ENCODE data around the gene CYP2C9. TPM values are rescaled to one million over a fixed set of nuclear protein-coding genes. Genes with fewer than 3 reads are reported as not detected.

Gene CYP2C9
- total and polyA plus RNA-seq, 2 experiments from 2014 or later, result not detected

GRCh38 chr10:94997741-94998174 is 59.3 kb downstream of the CYP2C9 start (continued):
- no peak for TF ChIP-seq ZNF331 (CRISPR knock-in tag; IDR thresholded peaks at IDR 0.05; ENCODE audit: low read depth)
- no peak for TF ChIP-seq EZH2phosphoT487 (IDR thresholded peaks at IDR 0.05; ENCODE audit: unreplicated experiment)

GRCh38 chr10:95026461-95026860 is 88.0 kb downstream of the CYP2C9 start:
- Histone ChIP-seq H3K27me3 (ENCODE audit: insufficient read depth) (no peaks in the 10 kb centered on the region), H4K20me1 (replicated peaks; ENCODE audit: insufficient read depth) (no peaks in the 10 kb centered on the region), H3K4me1 (ENCODE audit: insufficient read depth) (no peaks in the 10 kb centered on the region), H3K9me2 (ENCODE audit: insufficient read depth) (0 out of 2 replicates have a peak, but pooled peaks cover 2% of the 10 kb centered on the region), H3K79me2 (replicated peaks; ENCODE audit: insufficient read depth) (no peaks in the 10 kb centered on the region), H3K4me2 (no peak overlapping the region), H3K27ac (ENCODE audit: low read depth) (no peak overlapping the region), H3F3A (replicated peaks; ENCODE audit: low read depth) (no peaks in the 10 kb centered on the region), H2AFZ (0 out of 2 replicates have a peak overlapping the region, but pooled peaks have one; percentile 28), H3K4me3 (no peak overlapping the region), H3K36me3 (ENCODE audit: insufficient read depth) (no peaks in the 10 kb centered on the region)
- Mint-ChIP-seq H3K9me3 (no peaks in the 10 kb centered on the region), H3K36me3 (ENCODE audit: low read depth) (no peaks in the 10 kb centered on the region), H3K4me1 (no peaks in the 10 kb centered on the region), H3K4me3 (no peak overlapping the region), H3K27me3 (ENCODE audit: insufficient read depth, low read depth, poor library complexity) (no peaks in the 10 kb centered on the region), H3K27ac (no peak overlapping the region)
- no peak for ATAC-seq
- TF ChIP-seq EZH2 (IDR thresholded peaks at IDR 0.05; ENCODE audit: low read depth, unreplicated experiment), result no peak
- no peak for TF ChIP-seq REST (IDR thresholded peaks at IDR 0.05; ENCODE audit: unreplicated experiment)
- TF ChIP-seq POLR2AphosphoS5 (IDR thresholded peaks at IDR 0.05; ENCODE audit: low read depth), result no peak
- TF ChIP-seq ETS1 (IDR thresholded peaks at IDR 0.05), result no peak
- no peak for TF ChIP-seq STAT1 (IDR thresholded peaks at IDR 0.05; ENCODE audit: unreplicated experiment)
- no peak for DNase-seq (ENCODE audit: low spot score)

GRCh38 chr10:95031656-95032055 is 93.2 kb downstream of the CYP2C9 start:
- no peak overlapping the region for H3K4me2 ChIP-seq
- Mint-ChIP-seq H3K4me1 (no peaks in the 10 kb centered on the region), H3K27me3 (ENCODE audit: insufficient read depth, low read depth, poor library complexity) (no peaks in the 10 kb centered on the region), H3K27ac (no peak overlapping the region), H3K4me3 (no peak overlapping the region), H3K36me3 (ENCODE audit: low read depth) (no peaks in the 10 kb centered on the region), H3K9me3 (no peaks in the 10 kb centered on the region)
- no peak overlapping the region for H3K4me3 ChIP-seq
- H3K9me2 ChIP-seq (ENCODE audit: insufficient read depth), result 0 out of 2 replicates have a peak, but pooled peaks cover 1% of the 10 kb centered on the region
- H3F3A ChIP-seq (replicated peaks; ENCODE audit: low read depth), result no peaks in the 10 kb centered on the region
- no peak for DNase-seq (ENCODE audit: low spot score)
- H2AFZ ChIP-seq, result no peak overlapping the region
- no peaks in the 10 kb centered on the region for H4K20me1 ChIP-seq (replicated peaks; ENCODE audit: insufficient read depth)
- H3K36me3 ChIP-seq (ENCODE audit: insufficient read depth), result no peaks in the 10 kb centered on the region
- H3K27me3 ChIP-seq (ENCODE audit: insufficient read depth), result no peaks in the 10 kb centered on the region
- TF ChIP-seq STAT1 (IDR thresholded peaks at IDR 0.05; ENCODE audit: unreplicated experiment) (no peak), ZNF331 (CRISPR knock-in tag; IDR thresholded peaks at IDR 0.05; ENCODE audit: low read depth) (no peak), ETS1 (IDR thresholded peaks at IDR 0.05) (no peak)
- H3K27ac ChIP-seq (ENCODE audit: low read depth), result no peak overlapping the region
- ATAC-seq, result no peak
- H3K4me1 ChIP-seq (ENCODE audit: insufficient read depth), result no peaks in the 10 kb centered on the region
- no peaks in the 10 kb centered on the region for H3K79me2 ChIP-seq (replicated peaks; ENCODE audit: insufficient read depth)

All from GM23338 (cell line).